SU-DHL-6 (cell line): Measurements from ENCODE around the gene SOCS7.

Experiments used
- CTCF ChIP-seq: fragments of 200-600 bp; sonication (generic); IDR thresholded peaks from one replicate; pipeline ENCODE4 v1.5.1; 2017; ENCODE audit warnings: antibody characterized with exemption, mild to moderate bottlenecking, low read length, moderate library complexity; ENCODE audit not compliant: insufficient read depth, poor library complexity, severe bottlenecking
- EZH2phosphoT487 ChIP-seq: fragments of 200-600 bp; sonication (generic), shearing (Covaris generic); conservative IDR thresholded peaks from 2 replicates; pipeline ENCODE4 v1.6.1; 2018; ENCODE audit warnings: mild to moderate bottlenecking, antibody characterized with exemption, low read length, moderate library complexity, mixed read lengths

GRCh38 chr17:38428643-38429371 is 77.2 kb downstream of the SOCS7 start:
- TF ChIP-seq CTCF (no peak), EZH2phosphoT487 (0 out of 2 replicates have a peak, but pooled peaks have one; percentile 80)
